GM21360 (cell line): ENCODE measurements around the gene PSMF1.

Source experiments
- ATAC-seq: cut with Tn5 transposase; IDR thresholded peaks from one replicate; pipeline ENCODE4 v1.9.1; 2021; ENCODE audit warnings: mild to moderate bottlenecking, moderate library complexity; ENCODE audit not compliant: unreplicated experiment

The PSMF1 gene

DNA sequence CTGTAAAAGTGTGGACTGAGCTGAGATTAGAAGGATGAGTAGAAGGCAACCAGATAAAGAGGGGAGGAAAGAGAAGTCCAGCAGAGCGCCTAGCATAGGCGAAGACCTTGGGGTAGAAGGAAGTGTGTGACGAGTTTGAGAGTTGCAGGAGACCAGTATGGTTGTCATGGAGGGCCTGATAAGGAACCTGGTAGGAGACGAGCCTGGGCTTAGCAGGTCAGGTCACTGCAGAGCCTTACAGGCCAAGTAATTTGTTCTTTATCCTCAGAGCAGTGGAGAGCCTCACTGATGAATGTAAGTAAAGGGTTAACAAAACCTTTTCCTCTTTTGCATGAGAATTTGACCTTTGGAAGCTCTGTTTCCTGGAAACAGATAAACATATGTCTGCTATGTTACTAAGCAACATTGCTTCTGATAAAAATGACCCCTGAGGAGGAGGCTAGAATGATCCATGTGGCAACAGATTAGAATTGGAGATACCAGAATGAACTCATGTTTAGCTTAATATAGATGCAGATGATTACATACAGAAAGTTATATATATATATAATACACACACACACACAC, 69.3 kb downstream of the PSMF1 start:
- ATAC-seq: no peak

DNA sequence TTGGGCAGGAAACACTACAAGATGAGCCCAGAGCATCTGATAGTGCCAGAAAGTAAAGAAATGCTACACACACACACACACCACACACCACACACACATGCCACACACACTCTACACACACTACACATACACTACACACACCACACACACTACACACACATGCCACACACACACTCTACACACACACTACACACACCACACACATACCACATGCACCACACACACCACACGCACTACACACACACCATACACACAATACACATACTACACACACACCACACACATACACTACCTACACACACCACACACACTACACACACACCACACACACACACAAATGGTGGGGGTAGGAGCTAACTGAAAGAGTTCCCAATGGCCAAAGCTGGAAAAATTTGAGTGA, 69.9 kb downstream of the PSMF1 start:
- ATAC-seq: no peak

GRCh38 chr20:1189827-1190226, 71.4 kb downstream of the PSMF1 start:
- no peak for ATAC-seq

- ATAC-seq: no peak
Measured at GRCh38 chr20:1190847-1191246, 72.4 kb downstream of the PSMF1 start.

GRCh38 chr20:1191299-1191698, 72.9 kb downstream of the PSMF1 start:
- no peak for ATAC-seq

- ATAC-seq: no peak
Measured at GRCh38 chr20:1195226-1195625, 76.8 kb downstream of the PSMF1 start.

GRCh38 chr20:1196634-1197033, 78.2 kb downstream of the PSMF1 start:
- no peak for ATAC-seq

DNA sequence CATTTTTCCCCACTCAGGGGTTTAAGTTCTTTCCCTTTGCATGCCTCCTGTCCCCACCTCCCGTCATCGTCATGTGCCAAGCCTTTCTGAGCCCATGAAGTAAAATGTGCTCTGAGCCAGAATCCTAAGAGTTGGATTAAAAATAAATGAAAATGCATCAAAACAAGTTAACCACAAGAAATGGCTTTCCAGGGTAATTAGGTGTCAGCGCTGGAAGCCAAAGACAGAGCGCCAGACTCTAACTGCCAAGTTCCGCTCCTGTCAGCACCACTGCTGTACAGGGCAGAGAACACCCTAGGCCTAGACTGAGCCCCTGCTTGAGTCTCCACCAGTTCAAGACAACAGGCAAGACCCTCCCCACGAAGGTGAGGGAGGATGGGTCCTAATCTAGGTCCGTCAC, 79.4 kb downstream of the PSMF1 start:
- no peak for ATAC-seq

- no peak for ATAC-seq
Measured at GRCh38 chr20:1198751-1199150, 80.3 kb downstream of the PSMF1 start.

DNA sequence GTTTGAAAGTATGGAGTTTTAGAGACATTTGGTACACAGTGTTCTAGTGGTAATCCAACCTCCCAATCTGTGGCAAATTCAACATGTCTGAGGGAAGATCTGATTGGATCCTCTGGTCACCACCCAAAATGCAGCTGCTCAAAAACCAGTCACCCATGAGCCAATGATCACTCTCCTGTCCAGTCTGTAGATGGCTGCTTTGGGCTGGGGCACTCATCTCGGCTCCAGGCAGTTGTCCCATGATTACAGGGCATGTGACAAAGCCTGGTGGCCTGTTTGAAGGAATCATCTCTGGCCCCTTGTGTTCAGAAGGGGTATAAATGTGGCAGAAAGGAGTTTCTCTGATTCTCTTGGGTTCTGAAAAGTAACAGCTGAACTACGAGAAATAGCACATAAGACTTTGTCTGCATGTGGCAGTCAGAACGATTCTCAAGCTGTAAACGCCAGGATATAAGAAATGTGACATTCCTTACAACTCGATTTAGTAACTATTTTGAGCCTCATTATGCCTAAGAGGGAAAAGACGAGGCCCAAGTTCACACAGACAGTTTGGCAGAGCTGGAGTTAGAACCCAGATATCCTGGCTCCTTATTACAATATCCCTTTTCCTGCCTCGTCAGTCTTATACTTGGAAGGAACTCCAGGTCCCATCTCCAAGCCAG, 80.9 kb downstream of the PSMF1 start:
- no peak for ATAC-seq

GRCh38 chr20:1199964-1200363, 81.6 kb downstream of the PSMF1 start:
- ATAC-seq: no peak

GRCh38 chr20:1202762-1203504, 84.5 kb downstream of the PSMF1 start, which contains the start of gene C20orf202:
Gene C20orf202 (plus strand): TSS chr20:1203454. CDS start chr20:1203586, 132 bp downstream.
- no peak for ATAC-seq

DNA sequence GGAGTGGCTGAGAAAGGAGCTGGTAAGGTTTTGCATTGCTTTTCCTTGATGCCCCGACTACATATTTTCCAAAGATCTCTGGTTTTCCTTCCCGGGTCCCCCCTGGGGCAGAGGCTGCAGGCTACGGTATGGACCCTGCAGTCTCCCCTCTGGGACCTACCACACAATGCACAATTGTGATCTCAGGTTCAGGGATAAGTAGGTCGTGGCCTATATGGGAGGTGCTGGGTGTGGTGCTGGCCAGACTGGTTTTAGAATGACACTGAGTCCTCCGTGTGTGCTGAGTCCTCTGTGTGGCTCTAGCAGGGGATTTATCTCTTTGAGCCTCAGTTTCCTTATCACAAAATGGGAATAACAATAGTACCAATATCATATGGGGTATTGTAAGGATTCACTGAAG, 85.2 kb downstream of the PSMF1 start:
- no peak for ATAC-seq

- no peak for ATAC-seq
Measured at GRCh38 chr20:1204113-1204512, 85.7 kb downstream of the PSMF1 start.

DNA sequence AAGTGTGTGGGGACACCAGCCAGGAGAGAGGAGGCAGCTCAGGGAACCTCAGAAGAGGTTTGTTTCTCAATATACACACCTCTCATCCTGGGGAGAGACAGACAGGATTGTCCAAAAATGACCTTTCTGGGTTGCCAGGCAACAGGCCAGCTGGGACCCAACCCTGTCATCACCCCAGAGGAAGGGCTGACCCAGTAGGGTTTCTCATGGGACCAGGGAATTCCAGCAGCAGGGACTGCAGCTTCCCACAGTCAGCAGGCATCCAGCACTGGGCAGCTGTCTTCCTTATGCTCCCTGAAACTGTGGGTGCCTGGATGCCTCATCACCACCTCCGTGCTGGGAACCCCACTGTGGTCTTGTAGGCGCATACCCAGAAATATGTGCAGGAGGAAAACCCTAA, 86.2 kb downstream of the PSMF1 start:
- no peak for ATAC-seq

- no peak for ATAC-seq
Measured at GRCh38 chr20:1205802-1206201, 87.4 kb downstream of the PSMF1 start.

DNA sequence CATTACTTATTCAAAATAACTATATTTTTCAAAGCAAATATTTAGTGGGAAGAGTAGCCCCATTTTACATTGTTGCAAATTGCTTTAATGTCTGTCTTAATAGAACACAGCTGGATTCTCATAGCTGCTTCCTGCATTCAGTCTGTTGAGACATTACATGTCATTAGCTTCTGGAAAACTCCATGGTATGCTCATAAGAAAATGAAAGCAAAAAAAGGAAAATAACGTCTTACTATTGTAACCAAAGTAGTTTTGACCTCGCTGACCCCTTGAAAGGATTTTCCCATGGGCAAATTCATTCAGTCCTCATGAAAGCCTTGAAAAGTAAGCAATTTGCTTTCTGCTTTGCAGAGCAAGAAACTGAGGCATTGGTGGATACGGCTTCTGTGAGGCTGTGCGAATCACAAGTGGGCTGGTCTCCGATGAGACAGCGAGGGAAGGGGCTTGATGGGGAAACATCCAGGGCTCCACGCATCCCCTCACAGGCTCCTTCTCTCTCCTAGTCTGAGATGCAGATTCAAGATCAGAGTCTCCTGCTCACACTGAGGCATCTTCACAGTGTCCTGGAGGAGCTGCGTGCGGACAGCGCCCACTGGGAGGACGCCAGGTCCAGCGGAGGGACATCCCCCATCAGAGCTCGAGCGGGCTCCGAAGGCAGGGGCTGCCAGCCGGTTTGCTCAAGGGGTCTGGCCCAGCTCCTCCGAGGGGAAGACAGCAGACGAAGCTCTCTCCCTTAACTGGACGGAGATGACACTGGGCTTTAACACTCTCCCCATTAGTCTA, 88.2 kb downstream of the PSMF1 start:
- no peak for ATAC-seq

GRCh38 chr20:1207293-1207878, 89.0 kb downstream of the PSMF1 start:
- ATAC-seq: no peak

- ATAC-seq: no peak
Measured at GRCh38 chr20:1209447-1210387, 91.3 kb downstream of the PSMF1 start.

DNA sequence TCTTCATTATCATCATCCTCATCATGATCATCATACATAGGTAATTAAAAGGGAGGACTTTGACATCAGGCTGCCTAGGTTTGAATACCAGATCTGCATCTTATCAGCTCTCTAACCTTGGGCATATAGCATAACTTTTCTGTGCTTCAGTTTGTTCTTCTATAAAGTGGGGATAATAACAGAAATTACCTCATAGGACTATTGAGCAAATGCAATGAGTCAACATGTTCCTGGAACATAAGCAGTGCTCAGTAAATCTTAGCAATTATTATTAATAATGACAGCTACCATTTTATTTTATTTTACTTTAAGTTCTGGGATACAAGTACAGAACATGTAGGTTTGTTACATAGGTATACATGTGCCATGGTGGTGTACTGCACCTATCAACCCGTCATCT, 92.1 kb downstream of the PSMF1 start:
- ATAC-seq: no peak
